ENCODE results near the gene LRP2. TPM values are rescaled to one million over a fixed set of nuclear protein-coding genes. Genes with fewer than 3 reads are reported as not detected.

Gene LRP2
- total and polyA plus RNA-seq, 2 experiments from 2014 or later: 0.68 to 2.7 TPM

Other genes with a start within 250 kb of the LRP2 start
- gene BBS5, start 117.0 kb upstream of the LRP2 start, total RNA-seq (2014; rRNA removed; shearing (Covaris generic)): 0.10 and 0.35 TPM in 2 replicates
- gene BBS5, start 117.0 kb upstream of the LRP2 start, polyA plus RNA-seq (2016; fragmentation: Nextera tagmentation; extraction: Ambion mirVana): 0.36 and 0.40 TPM in 2 replicates
- not detected in 2 replicates for gene KLHL41, start 147.2 kb upstream of the LRP2 start, total RNA-seq (2014; rRNA removed; shearing (Covaris generic))
- not detected in 2 replicates for gene KLHL41, start 147.2 kb upstream of the LRP2 start, polyA plus RNA-seq (2016; fragmentation: Nextera tagmentation; extraction: Ambion mirVana)
- 49.0 and 74.8 TPM in 2 replicates for gene FASTKD1, start 211.3 kb upstream of the LRP2 start, total RNA-seq (2014; rRNA removed; shearing (Covaris generic))
- gene FASTKD1, start 211.3 kb upstream of the LRP2 start, polyA plus RNA-seq (2016; fragmentation: Nextera tagmentation; extraction: Ambion mirVana): 53.3 and 65.5 TPM in 2 replicates
- gene PPIG, start 221.8 kb upstream of the LRP2 start, total RNA-seq (2014; rRNA removed; shearing (Covaris generic)): 38.8 and 40.7 TPM in 2 replicates
- gene PPIG, start 221.8 kb upstream of the LRP2 start, polyA plus RNA-seq (2016; fragmentation: Nextera tagmentation; extraction: Ambion mirVana): 117 and 157 TPM in 2 replicates

All from GM23338 (cell line).